Endodermal cell (in vitro differentiated cells): ENCODE measurements around the gene C17orf67. TPM values are rescaled to one million over a fixed set of nuclear protein-coding genes. Genes with fewer than 3 reads are reported as not detected.

Experiments used
- DNase-seq: peaks from one replicate; pipeline ENCODE4 v3.0.0-alpha.2; 2017
- H3K27ac ChIP-seq: 2 replicates; pipeline ENCODE4 v1.5.1; 2013; ENCODE audit warnings: mild to moderate bottlenecking, low read depth, low read length, moderate library complexity
- H3K27me3 ChIP-seq: 2 replicates; pipeline ENCODE4 v1.6.1; 2013; ENCODE audit warnings: mild to moderate bottlenecking, low read length, moderate library complexity; ENCODE audit not compliant: insufficient read depth, control insufficient read depth, poor library complexity, severe bottlenecking
- H3K36me3 ChIP-seq: 2 replicates; pipeline ENCODE4 v1.7.0; 2013; ENCODE audit warnings: mild to moderate bottlenecking, low read length, moderate library complexity; ENCODE audit not compliant: control insufficient read depth, insufficient read depth
- H3K4me1 ChIP-seq: one replicate; pipeline ENCODE4 v1.7.0; 2013; ENCODE audit warnings: low read length; ENCODE audit not compliant: control insufficient read depth, insufficient read depth
- H3K4me3 ChIP-seq: 2 replicates; pipeline ENCODE4 v1.5.1; 2013; ENCODE audit warnings: mild to moderate bottlenecking, low read length, moderate library complexity
- H3K9ac ChIP-seq: 2 replicates; pipeline ENCODE4 v1.6.1; 2013; ENCODE audit warnings: mild to moderate bottlenecking, low read length, moderate library complexity; ENCODE audit not compliant: poor library complexity, severe bottlenecking; ENCODE audit errors: extremely low read depth
- H3K9me3 ChIP-seq: 2 replicates; pipeline ENCODE4 v1.6.1; 2013; ENCODE audit warnings: mild to moderate bottlenecking, low read length, moderate library complexity; ENCODE audit not compliant: control insufficient read depth
- H3K27ac Mint-ChIP-seq: 2 replicates; pipeline ENCODE4 v1.8.0; 2020; ENCODE audit warnings: mixed read lengths
- H3K27me3 Mint-ChIP-seq: 2 replicates; pipeline ENCODE4 v1.8.0; 2021; ENCODE audit warnings: mild to moderate bottlenecking, mixed read lengths; ENCODE audit not compliant: insufficient read depth
- H3K36me3 Mint-ChIP-seq: 2 replicates; pipeline ENCODE4 v1.8.0; 2020; ENCODE audit warnings: low read depth, mixed read lengths
- H3K4me1 Mint-ChIP-seq: 2 replicates; pipeline ENCODE4 v1.8.0; 2020; ENCODE audit warnings: mixed read lengths
- H3K4me3 Mint-ChIP-seq: 2 replicates; pipeline ENCODE4 v1.8.0; 2020; ENCODE audit warnings: mild to moderate bottlenecking, moderate library complexity, mixed read lengths
- H3K9me3 Mint-ChIP-seq: 2 replicates; pipeline ENCODE4 v1.8.0; 2020; ENCODE audit warnings: mild to moderate bottlenecking, mixed read lengths
- WGBS, 2 experiments: methylation state at CpG; one replicate each; pipeline versions ENCODE4 v1.1.5 to v1.1.7; 2013; ENCODE audit warnings: missing lambda C conversion rate in 2 of 2, mixed read lengths in 1 of 2; ENCODE audit not compliant: insufficient coverage in 1 of 2, insufficient read length in 1 of 2; 5-methylcytosine and 5-hydroxymethylcytosine counted together
- total RNA-seq, 2 donors: library from RNA; stranded (reverse); fragmentation: NEBNext Ultra II Directional in 1 of 2; extraction: Animal tissue kit (Norgen Biotek cat#: 25700) in 1 of 2; gene quantifications; 2 replicates in 1 of 2; 3 replicates in 1 of 2; pipeline ENCODE4 v1.2.1, GENCODE V29; 2021
- TF ChIP-seq, protein P1 (sequence below): fragments of 200-600 bp; sonication (generic); conservative IDR thresholded peaks from 2 replicates; pipeline ENCODE4 v1.5.0; 2021; ENCODE audit warnings: antibody characterized with exemption, mild to moderate bottlenecking

Gene C17orf67
- total RNA-seq, 2 donors from 2014 or later, result 1.2 to 1.5 TPM

DNA sequence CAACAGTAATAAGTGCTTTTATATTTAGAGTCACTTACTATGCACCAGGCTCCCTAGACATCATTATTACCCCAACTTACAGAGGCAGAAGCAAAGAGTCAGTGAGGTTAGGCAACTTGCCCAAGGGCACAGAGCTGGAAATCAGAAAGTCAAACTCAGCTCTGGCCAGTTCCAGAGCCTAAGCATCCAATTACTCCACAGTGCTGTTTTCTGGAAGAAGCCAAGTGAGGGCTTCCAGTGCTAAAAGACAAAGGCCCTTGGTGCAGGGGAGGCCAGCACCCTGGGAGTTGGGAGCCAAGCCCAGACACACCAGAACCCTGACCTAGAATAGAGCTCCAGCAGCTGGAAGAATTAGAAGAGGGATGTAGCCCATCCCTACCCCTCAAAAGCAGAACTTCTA lies 40.2 kb downstream of the C17orf67 start:
- H3K4me1 ChIP-seq, result no peaks in the 10 kb centered on the region
- H3K36me3 Mint-ChIP-seq, result no peaks in the 10 kb centered on the region
- TF ChIP-seq, protein P1, sequence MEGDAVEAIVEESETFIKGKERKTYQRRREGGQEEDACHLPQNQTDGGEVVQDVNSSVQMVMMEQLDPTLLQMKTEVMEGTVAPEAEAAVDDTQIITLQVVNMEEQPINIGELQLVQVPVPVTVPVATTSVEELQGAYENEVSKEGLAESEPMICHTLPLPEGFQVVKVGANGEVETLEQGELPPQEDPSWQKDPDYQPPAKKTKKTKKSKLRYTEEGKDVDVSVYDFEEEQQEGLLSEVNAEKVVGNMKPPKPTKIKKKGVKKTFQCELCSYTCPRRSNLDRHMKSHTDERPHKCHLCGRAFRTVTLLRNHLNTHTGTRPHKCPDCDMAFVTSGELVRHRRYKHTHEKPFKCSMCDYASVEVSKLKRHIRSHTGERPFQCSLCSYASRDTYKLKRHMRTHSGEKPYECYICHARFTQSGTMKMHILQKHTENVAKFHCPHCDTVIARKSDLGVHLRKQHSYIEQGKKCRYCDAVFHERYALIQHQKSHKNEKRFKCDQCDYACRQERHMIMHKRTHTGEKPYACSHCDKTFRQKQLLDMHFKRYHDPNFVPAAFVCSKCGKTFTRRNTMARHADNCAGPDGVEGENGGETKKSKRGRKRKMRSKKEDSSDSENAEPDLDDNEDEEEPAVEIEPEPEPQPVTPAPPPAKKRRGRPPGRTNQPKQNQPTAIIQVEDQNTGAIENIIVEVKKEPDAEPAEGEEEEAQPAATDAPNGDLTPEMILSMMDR, result no peak
- no peaks in the 10 kb centered on the region for H3K9me3 ChIP-seq
- H3K36me3 ChIP-seq, result no peaks in the 10 kb centered on the region
- H3K27me3 Mint-ChIP-seq, result peaks cover 9% of the 10 kb centered on the region
- no peak overlapping the region for H3K4me3 ChIP-seq
- peaks cover 4% of the 10 kb centered on the region for H3K9me3 Mint-ChIP-seq
- no peak overlapping the region for H3K27ac ChIP-seq
- no peaks in the 10 kb centered on the region for H3K4me1 Mint-ChIP-seq
- H3K27me3 ChIP-seq, result no peaks in the 10 kb centered on the region
- no peak for DNase-seq
- H3K4me3 Mint-ChIP-seq, result no peak overlapping the region
- no peak overlapping the region for H3K9ac ChIP-seq
- H3K27ac Mint-ChIP-seq, result no peak overlapping the region

DNA sequence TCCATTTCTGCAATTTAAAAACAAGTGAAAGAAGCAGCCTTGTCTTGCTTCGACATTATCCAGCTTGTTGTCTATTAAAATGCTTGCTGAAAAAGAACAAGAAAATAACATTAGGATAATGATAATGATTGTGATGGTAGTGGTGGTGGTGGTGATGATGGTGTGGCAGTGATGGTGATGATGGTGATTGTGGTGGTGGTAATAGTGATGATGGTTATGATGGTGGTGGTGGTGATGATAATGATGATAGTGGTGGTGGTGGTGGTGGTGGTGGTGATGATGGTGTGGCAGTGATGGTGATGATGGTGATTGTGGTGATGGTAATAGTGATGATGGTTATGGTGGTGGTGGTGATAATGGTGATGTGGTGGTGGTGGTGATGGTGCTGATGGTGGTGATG lies 41.5 kb downstream of the C17orf67 start:
- H3K4me3 ChIP-seq, result no peak overlapping the region
- peaks cover 4% of the 10 kb centered on the region for H3K9me3 Mint-ChIP-seq
- 89 to 100% methylated on average over 1 of the region's 1 CpG for WGBS, 2 experiments
- no peak overlapping the region for H3K9ac ChIP-seq
- no peak overlapping the region for H3K4me3 Mint-ChIP-seq
- TF ChIP-seq, protein P1, result no peak
- H3K36me3 Mint-ChIP-seq, result no peaks in the 10 kb centered on the region
- H3K4me1 ChIP-seq, result no peaks in the 10 kb centered on the region
- peaks cover 9% of the 10 kb centered on the region for H3K27me3 Mint-ChIP-seq
- no peaks in the 10 kb centered on the region for H3K27me3 ChIP-seq
- no peak for DNase-seq
- H3K27ac ChIP-seq, result no peak overlapping the region
- no peaks in the 10 kb centered on the region for H3K36me3 ChIP-seq
- no peak overlapping the region for H3K27ac Mint-ChIP-seq
- H3K9me3 ChIP-seq, result no peaks in the 10 kb centered on the region
- H3K4me1 Mint-ChIP-seq, result no peaks in the 10 kb centered on the region

DNA sequence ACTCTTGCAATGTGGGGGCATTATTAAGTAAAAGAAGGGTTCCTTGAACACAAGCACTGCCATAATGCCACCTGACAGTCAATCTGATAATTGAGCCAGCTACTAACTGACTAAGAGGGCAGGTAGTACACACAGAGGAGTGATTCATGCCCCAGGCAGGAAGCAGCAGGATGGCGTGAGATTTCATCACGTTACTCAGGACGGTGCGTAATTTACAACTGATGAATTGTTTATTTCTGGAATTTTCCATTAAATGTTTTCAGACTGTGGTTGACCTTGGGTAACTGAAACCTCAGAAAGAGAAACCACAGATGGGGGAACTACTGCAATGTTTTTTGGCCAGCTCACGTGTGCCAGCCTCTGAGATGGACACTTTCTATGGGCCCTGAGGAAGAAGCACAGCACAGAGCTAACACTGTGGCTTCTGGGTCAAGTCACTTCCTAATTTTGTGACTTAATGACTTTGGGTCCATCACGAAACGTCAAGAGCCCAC lies 46.7 kb downstream of the C17orf67 start:
- no peaks in the 10 kb centered on the region for H3K9me3 ChIP-seq

More for the DNA sequence above, 46.7 kb downstream of the C17orf67 start:
- TF ChIP-seq, protein P1, result no peak
- H3K4me3 Mint-ChIP-seq, result no peak overlapping the region
- DNase-seq, result peak; percentile 33
- no peak overlapping the region for H3K27ac Mint-ChIP-seq
- H3K9ac ChIP-seq, result no peak overlapping the region
- H3K36me3 Mint-ChIP-seq, result no peaks in the 10 kb centered on the region
- WGBS, 2 experiments, result 92 to 98% methylated on average over 5 to 7 of the region's 7 CpGs
- H3K27me3 Mint-ChIP-seq, result peaks cover 5% of the 10 kb centered on the region
- H3K36me3 ChIP-seq, result no peaks in the 10 kb centered on the region
- H3K27ac ChIP-seq, result no peak overlapping the region
- peaks cover 7% of the 10 kb centered on the region for H3K27me3 ChIP-seq
- H3K4me1 ChIP-seq, result no peaks in the 10 kb centered on the region
- H3K9me3 Mint-ChIP-seq, result no peaks in the 10 kb centered on the region
- no peaks in the 10 kb centered on the region for H3K4me1 Mint-ChIP-seq
- no peak overlapping the region for H3K4me3 ChIP-seq
